OCI-LY1 (cell line): ENCODE results near the gene LMTK2.

Source experiments
- EZH2 ChIP-seq: fragments of 200-600 bp; sonication (generic), shearing (Covaris generic); IDR thresholded peaks from 2 replicates; pipeline ENCODE4 v1.8.0; 2017; ENCODE audit warnings: borderline replicate concordance, mixed run types, mild to moderate bottlenecking, antibody characterized with exemption, low read length, moderate library complexity, mixed read lengths
- TF ChIP-seq, protein P1 (sequence below): fragments of 200-600 bp; sonication (generic), shearing (Covaris generic); IDR thresholded peaks from 2 replicates; pipeline ENCODE4 v1.5.1; 2017; ENCODE audit warnings: mild to moderate bottlenecking, antibody characterized with exemption, low read length, moderate library complexity, mixed read lengths

GRCh38 chr7:98194672-98195457 lies 88.2 kb downstream of the LMTK2 start:
- TF ChIP-seq, protein P1, sequence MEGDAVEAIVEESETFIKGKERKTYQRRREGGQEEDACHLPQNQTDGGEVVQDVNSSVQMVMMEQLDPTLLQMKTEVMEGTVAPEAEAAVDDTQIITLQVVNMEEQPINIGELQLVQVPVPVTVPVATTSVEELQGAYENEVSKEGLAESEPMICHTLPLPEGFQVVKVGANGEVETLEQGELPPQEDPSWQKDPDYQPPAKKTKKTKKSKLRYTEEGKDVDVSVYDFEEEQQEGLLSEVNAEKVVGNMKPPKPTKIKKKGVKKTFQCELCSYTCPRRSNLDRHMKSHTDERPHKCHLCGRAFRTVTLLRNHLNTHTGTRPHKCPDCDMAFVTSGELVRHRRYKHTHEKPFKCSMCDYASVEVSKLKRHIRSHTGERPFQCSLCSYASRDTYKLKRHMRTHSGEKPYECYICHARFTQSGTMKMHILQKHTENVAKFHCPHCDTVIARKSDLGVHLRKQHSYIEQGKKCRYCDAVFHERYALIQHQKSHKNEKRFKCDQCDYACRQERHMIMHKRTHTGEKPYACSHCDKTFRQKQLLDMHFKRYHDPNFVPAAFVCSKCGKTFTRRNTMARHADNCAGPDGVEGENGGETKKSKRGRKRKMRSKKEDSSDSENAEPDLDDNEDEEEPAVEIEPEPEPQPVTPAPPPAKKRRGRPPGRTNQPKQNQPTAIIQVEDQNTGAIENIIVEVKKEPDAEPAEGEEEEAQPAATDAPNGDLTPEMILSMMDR: no peak
- TF ChIP-seq EZH2: no peak
